ENCODE data around the gene EXOC7.

The EXOC7 gene

GRCh38 chr17:76121932-76122430, 18.4 kb upstream of the EXOC7 start:
- peak; percentile 10 to 25 for ATAC-seq

GRCh38 chr17:76120658-76121008, 17.0 kb upstream of the EXOC7 start:
- no peak for ATAC-seq

GRCh38 chr17:76119409-76120371, 16.1 kb upstream of the EXOC7 start:
- ATAC-seq, result no peak

GRCh38 chr17:76115138-76115754, 11.7 kb upstream of the EXOC7 start:
- no peak for ATAC-seq

- ATAC-seq, result no peak
Observed at GRCh38 chr17:76111956-76112355, 8.4 kb upstream of the EXOC7 start.

GRCh38 chr17:76107509-76107908, 3.9 kb upstream of the EXOC7 start:
- no peak for ATAC-seq

- no peak for ATAC-seq
Observed at GRCh38 chr17:76106703-76107102, 3.1 kb upstream of the EXOC7 start.

GRCh38 chr17:76104896-76105231, 1.3 kb upstream of the EXOC7 start:
- ATAC-seq, result no peak

GRCh38 chr17:76104140-76104895, 731 bp upstream of the EXOC7 start:
- ATAC-seq, result no peak

- no peak for ATAC-seq
Observed at GRCh38 chr17:76102944-76103273, 678 bp downstream of the EXOC7 start.

- no peak for ATAC-seq
Observed at GRCh38 chr17:76097716-76098295, 5.8 kb downstream of the EXOC7 start.

GRCh38 chr17:76095943-76096342, 7.6 kb downstream of the EXOC7 start:
- no peak for ATAC-seq

GRCh38 chr17:76094046-76094445, 9.5 kb downstream of the EXOC7 start:
- ATAC-seq, result no peak

- no peak for ATAC-seq
Observed at GRCh38 chr17:76092526-76093413, 10.8 kb downstream of the EXOC7 start.

- peak in 1 of 2 donors; percentile 38 for ATAC-seq
Observed at GRCh38 chr17:76091526-76092286, 11.9 kb downstream of the EXOC7 start.

- no peak for ATAC-seq
Observed at GRCh38 chr17:76090517-76091129, 13.0 kb downstream of the EXOC7 start.

- no peak for ATAC-seq
Observed at GRCh38 chr17:76089680-76090516, 13.7 kb downstream of the EXOC7 start.

- no peak for ATAC-seq
Observed at GRCh38 chr17:76088868-76089576, 14.6 kb downstream of the EXOC7 start.
